HCT116 (cell line): ENCODE measurements around the gene TMEM235.

ENCODE experiments used
- CTCF ChIP-seq, 3 experiments: fragments of 200-600 bp in 1 of 3; sonication (generic) in 1 of 3; IDR thresholded peaks in 2 of 3; conservative IDR thresholded peaks in 1 of 3; 2 replicates each; pipeline ENCODE4 v1.5.1; 2012 to 2017; ENCODE audit warnings: low read depth in 2 of 3, low read length in 2 of 3, antibody characterized with exemption in 1 of 3, borderline replicate concordance in 1 of 3, control low read depth in 1 of 3, mild to moderate bottlenecking in 1 of 3, mixed read lengths in 1 of 3, mixed run types in 1 of 3, moderate library complexity in 1 of 3; ENCODE audit not compliant: insufficient read depth in 1 of 3
- POLR2AphosphoS5 ChIP-seq: IDR thresholded peaks from 2 replicates; pipeline ENCODE4 v1.6.1; 2011; ENCODE audit warnings: mild to moderate bottlenecking, low read depth, low read length, moderate library complexity
- REST ChIP-seq: IDR thresholded peaks from 2 replicates; pipeline ENCODE4 v1.6.1; 2012; ENCODE audit warnings: low read depth
- SP1 ChIP-seq: IDR thresholded peaks from 2 replicates; pipeline ENCODE4 v1.6.1; 2012; ENCODE audit warnings: low read depth

GRCh38 chr17:78196716-78197115, 34.7 kb upstream of the TMEM235 start:
- no peak for TF ChIP-seq CTCF (IDR thresholded peaks at IDR 0.05 in 2 of 3, conservative IDR thresholded peaks at IDR 0.05 in 1 of 3; ENCODE audit: borderline replicate concordance in 1 of 3, insufficient read depth in 1 of 3, low read depth in 2 of 3, low read length in 2 of 3)
- no peak for TF ChIP-seq REST
- TF ChIP-seq SP1, result no peak
- no peak for TF ChIP-seq POLR2AphosphoS5
